ENCODE measurements around the gene LHX1. TPM values are rescaled to one million over a fixed set of nuclear protein-coding genes. Genes with fewer than 3 reads are reported as not detected.
A peak's percentile ranks its signal among the peaks of the same experiment; 100 is the strongest.

LHX1 gene
- total RNA-seq, 2 donors from 2014 or later, result not detected

DNA sequence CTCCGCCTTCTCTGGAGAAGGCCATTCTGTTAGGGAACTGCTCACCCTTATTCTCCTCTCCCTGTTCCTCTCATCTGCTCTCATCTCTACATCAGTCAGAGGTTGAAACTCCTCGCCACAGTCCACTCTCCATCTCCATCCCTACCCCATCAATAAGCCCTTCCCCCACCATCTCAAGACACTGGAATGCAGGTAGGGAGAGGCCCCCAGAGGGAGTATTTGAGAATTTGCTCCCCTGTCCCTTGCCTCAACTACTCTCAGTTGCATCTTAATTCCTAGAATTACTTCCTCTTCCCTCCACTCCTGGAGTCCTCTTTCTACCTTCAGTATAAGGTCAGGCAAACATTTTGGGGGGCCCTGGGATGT lies 9.4 kb downstream of the LHX1 start:
- ATAC-seq, result no peak
- Histone ChIP-seq H3K9me3 (no peaks in the 10 kb centered on the region), H3K27ac (no peak overlapping the region), H3K36me3 (replicated peaks in 1 of 2; ENCODE audit: insufficient read depth in 1 of 2, low read depth in 2 of 2) (no peaks in the 10 kb centered on the region), H3K4me3 (no peak overlapping the region), H3K4me1 (peaks cover 44% of the 10 kb centered on the region), H3K27me3 (peaks cover 0 to 46% of the 10 kb centered on the region in 2 donors)
- intact Hi-C loops (cut with DNase I), result no loop called here
- no peak for TF ChIP-seq POLR2A (IDR thresholded peaks at IDR 0.05)
- TF ChIP-seq, protein P1, sequence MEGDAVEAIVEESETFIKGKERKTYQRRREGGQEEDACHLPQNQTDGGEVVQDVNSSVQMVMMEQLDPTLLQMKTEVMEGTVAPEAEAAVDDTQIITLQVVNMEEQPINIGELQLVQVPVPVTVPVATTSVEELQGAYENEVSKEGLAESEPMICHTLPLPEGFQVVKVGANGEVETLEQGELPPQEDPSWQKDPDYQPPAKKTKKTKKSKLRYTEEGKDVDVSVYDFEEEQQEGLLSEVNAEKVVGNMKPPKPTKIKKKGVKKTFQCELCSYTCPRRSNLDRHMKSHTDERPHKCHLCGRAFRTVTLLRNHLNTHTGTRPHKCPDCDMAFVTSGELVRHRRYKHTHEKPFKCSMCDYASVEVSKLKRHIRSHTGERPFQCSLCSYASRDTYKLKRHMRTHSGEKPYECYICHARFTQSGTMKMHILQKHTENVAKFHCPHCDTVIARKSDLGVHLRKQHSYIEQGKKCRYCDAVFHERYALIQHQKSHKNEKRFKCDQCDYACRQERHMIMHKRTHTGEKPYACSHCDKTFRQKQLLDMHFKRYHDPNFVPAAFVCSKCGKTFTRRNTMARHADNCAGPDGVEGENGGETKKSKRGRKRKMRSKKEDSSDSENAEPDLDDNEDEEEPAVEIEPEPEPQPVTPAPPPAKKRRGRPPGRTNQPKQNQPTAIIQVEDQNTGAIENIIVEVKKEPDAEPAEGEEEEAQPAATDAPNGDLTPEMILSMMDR (IDR thresholded peaks at IDR 0.05), result no peak
- WGBS, 2 donors, result 40 to 61% methylated on average over 2 of the region's 2 CpGs
- no peak for DNase-seq

DNA sequence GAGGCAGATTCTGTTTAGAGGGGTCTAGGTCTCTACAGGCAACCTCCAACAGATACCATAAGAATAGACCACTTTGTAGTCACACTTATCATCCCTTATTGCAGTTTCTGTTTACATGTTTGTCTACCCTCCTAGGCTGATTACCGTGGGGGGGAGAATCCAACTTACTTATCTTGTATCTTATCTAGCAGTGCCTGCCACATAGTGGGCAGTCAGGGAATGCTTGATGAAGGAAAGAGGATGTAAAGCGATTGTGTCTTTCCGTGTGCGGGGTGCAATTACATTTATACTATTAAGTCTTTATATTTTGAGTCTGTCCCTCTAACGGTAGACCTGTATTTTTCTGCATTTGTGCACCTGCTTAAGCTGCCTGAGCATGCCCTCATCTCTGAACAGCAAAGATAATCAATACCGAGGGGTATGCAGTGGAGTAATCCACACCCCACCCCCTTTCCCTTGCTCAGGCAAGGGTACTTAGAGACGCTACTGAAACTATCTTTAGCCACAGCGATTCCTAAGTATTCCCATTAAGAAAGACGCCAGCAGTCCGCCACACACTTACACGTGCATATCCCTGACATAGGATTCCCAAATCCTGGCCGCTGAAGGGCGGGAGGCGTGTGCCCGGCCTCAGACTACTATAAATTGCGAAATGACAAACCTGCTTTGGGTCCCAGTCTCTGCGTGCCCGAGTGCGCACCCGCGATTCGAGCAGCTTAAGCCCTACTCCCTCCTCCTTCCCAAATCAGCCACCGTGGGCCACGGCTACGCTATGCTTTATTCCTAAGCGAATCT lies 10.8 kb downstream of the LHX1 start:
- H3K27ac ChIP-seq, result peak overlapping the region; percentile 41 to 91 (median 73)
- peak overlapping the region; percentile 67 to 75 for H3K4me3 ChIP-seq
- DNase-seq (no peak), ATAC-seq (peak; percentile 70)
- peaks cover 0 to 32% of the 10 kb centered on the region in 2 donors for H3K27me3 ChIP-seq
- peaks cover 0 to 2% of the 10 kb centered on the region in 2 donors for H3K36me3 ChIP-seq (replicated peaks in 1 of 2; ENCODE audit: insufficient read depth in 1 of 2, low read depth in 2 of 2)
- peaks cover 30% of the 10 kb centered on the region for H3K4me1 ChIP-seq
- WGBS, 2 donors, result 1% methylated on average over 26 of the region's 26 CpGs
- TF ChIP-seq, protein P1 (IDR thresholded peaks at IDR 0.05), result no peak
- no peak for TF ChIP-seq POLR2A (IDR thresholded peaks at IDR 0.05)
- no peaks in the 10 kb centered on the region for H3K9me3 ChIP-seq
- intact Hi-C loops (cut with DNase I), result no loop called here

DNA sequence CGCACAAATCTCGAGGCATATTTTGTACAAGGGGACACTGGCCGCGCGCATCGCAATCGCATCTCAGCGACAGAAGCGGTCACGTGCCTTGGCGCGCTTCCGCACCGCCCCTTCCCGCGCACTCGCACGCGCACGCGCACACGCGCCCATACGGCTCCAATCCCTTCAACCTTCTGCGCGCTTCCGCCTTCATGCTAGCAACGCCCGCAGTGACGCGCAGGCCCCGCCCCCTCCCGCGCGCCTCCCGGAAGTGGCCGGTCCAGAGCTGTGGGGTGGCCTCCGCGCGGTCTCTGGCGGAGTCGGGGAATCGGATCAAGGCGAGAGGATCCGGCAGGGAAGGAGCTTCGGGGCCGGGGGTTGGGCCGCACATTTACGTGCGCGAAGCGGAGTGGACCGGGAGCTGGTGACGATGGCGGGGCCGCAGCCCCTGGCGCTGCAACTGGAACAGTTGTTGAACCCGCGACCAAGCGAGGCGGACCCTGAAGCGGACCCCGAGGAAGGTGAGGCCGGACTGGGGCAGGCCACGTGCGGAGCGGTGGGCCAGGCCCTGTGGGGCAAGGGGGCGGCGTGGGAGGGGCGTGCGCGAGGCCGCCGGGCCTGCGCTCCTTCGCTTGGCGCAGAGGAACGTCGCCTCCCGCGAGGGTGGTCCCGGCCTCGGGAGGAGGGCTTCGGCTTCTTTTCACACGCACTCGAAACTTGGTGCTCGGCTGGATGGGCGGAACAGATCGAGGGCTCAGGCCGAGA lies 11.6 kb downstream of the LHX1 start, which contains the start of gene AATF:
TSS of gene AATF (plus strand) at position 238 of the 744 bp plus-strand sequence. CDS start at position 410, 172 bp downstream.
- Histone ChIP-seq H3K4me1 (peaks cover 27% of the 10 kb centered on the region), H3K27ac (peak within 1 kb of the TSS; percentile 41 to 91 (median 73)), H3K9me3 (no peaks in the 10 kb centered on the region), H3K4me3 (peak within 1 kb of the TSS; percentile 67 to 75), H3K36me3 (replicated peaks in 1 of 2; ENCODE audit: insufficient read depth in 1 of 2, low read depth in 2 of 2) (peaks cover 0 to 8% of the 10 kb centered on the region in 2 donors), H3K27me3 (peaks cover 0 to 25% of the 10 kb centered on the region in 2 donors)
- TF ChIP-seq POLR2A (IDR thresholded peaks at IDR 0.05), result peak; percentile 31 to 81 (median 80)
- TF ChIP-seq, protein P1 (IDR thresholded peaks at IDR 0.05), result peak in 1 of 7 experiments; percentile 13
- intact Hi-C loops (cut with DNase I), result no loop called here
- DNase-seq (peak; percentile 97 to 98 (median 97)), ATAC-seq (peak; percentile 100)
- WGBS, 2 donors, result 0% methylated on average over 12 to 89 of the region's 90 CpGs

GRCh38 chr17:36949461-36949927 lies 12.2 kb downstream of the LHX1 start:
- intact Hi-C loops (cut with DNase I), result no loop called here
- Histone ChIP-seq H3K36me3 (replicated peaks in 1 of 2; ENCODE audit: insufficient read depth in 1 of 2, low read depth in 2 of 2) (peaks cover 0 to 14% of the 10 kb centered on the region in 2 donors), H3K27ac (peak overlapping the region; percentile 18 to 91 (median 73)), H3K4me3 (peak overlapping the region; percentile 67 to 75), H3K9me3 (no peaks in the 10 kb centered on the region), H3K27me3 (peaks cover 0 to 19% of the 10 kb centered on the region in 2 donors), H3K4me1 (peaks cover 27% of the 10 kb centered on the region)
- TF ChIP-seq, protein P1 (IDR thresholded peaks at IDR 0.05), result no peak
- TF ChIP-seq POLR2A (IDR thresholded peaks at IDR 0.05), result no peak
- ATAC-seq, result peak; percentile 13
- DNase-seq, result no peak
- 3 to 10% methylated on average over 9 of the region's 9 CpGs for whole genome bisulfite sequencing, 2 donors

All from body of pancreas (tissue), 4 donors.